ENCODE data around the gene TLR2.

- no peak for TF ChIP-seq CTCF (IDR thresholded peaks at IDR 0.05; ENCODE audit: borderline replicate concordance, extremely low read depth, low read length, poor library complexity, severe bottlenecking)
- TF ChIP-seq EZH2 (IDR thresholded peaks at IDR 0.05; ENCODE audit: borderline replicate concordance, low read depth, low read length, severe bottlenecking) = no peak
Measured at GRCh38 chr4:153651587-153651986, 32.5 kb upstream of the TLR2 start.
